Activated CD4-positive, alpha-beta T cell treated with anti-CD3 and anti-CD28 coated beads, Interleukin-10, Interleukin-2, amounts not matched to agents 100 ng/mL and 50 ng/mL, durations not matched to agents 16 hours and 8 hours (primary cell): ENCODE data around the gene COX11.
A peak's percentile ranks its signal among the peaks of the same experiment; 100 is the strongest.

Experiments used
- DNase-seq: peaks from one replicate; pipeline ENCODE4 v3.0.0-alpha.2; 2020

The COX11 gene

GRCh38 chr17:54956791-54957190 lies 11.7 kb downstream of the COX11 start:
- no peak for DNase-seq

- no peak for DNase-seq
Observed at GRCh38 chr17:54951286-54951685, 17.2 kb downstream of the COX11 start.

GRCh38 chr17:54950116-54950515 lies 18.3 kb downstream of the COX11 start:
- no peak for DNase-seq

GRCh38 chr17:54948380-54948779 lies 20.1 kb downstream of the COX11 start:
- peak; percentile 12 for DNase-seq

GRCh38 chr17:54947396-54947795 lies 21.1 kb downstream of the COX11 start:
- DNase-seq, result no peak

- no peak for DNase-seq
Observed at GRCh38 chr17:54945671-54946070, 22.8 kb downstream of the COX11 start.

GRCh38 chr17:54945231-54945630 lies 23.2 kb downstream of the COX11 start:
- no peak for DNase-seq

GRCh38 chr17:54944796-54945195 lies 23.7 kb downstream of the COX11 start:
- DNase-seq, result no peak

- DNase-seq, result no peak
Observed at GRCh38 chr17:54941285-54941684, 27.2 kb downstream of the COX11 start.

- DNase-seq, result no peak
Observed at GRCh38 chr17:54937426-54937825, 31.0 kb downstream of the COX11 start.

- DNase-seq, result no peak
Observed at GRCh38 chr17:54937018-54937417, 31.4 kb downstream of the COX11 start.

- no peak for DNase-seq
Observed at GRCh38 chr17:54935471-54935870, 33.0 kb downstream of the COX11 start.

- no peak for DNase-seq
Observed at GRCh38 chr17:54933921-54934320, 34.5 kb downstream of the COX11 start.

GRCh38 chr17:54932711-54933110 lies 35.7 kb downstream of the COX11 start:
- no peak for DNase-seq

GRCh38 chr17:54927525-54927924 lies 40.9 kb downstream of the COX11 start:
- DNase-seq, result no peak

GRCh38 chr17:54924405-54924804 lies 44.0 kb downstream of the COX11 start:
- no peak for DNase-seq

GRCh38 chr17:54920819-54921218 lies 47.6 kb downstream of the COX11 start:
- DNase-seq, result no peak

- DNase-seq, result no peak
Observed at GRCh38 chr17:54919425-54919824, 49.0 kb downstream of the COX11 start.

GRCh38 chr17:54916721-54917120 lies 51.7 kb downstream of the COX11 start:
- DNase-seq, result no peak
